Esophagus squamous epithelium (tissue), 5 donors: ENCODE measurements around the gene MYBPC3. TPM values are rescaled to one million over a fixed set of nuclear protein-coding genes. Genes with fewer than 3 reads are reported as not detected.

Experiments
- DNase-seq: peaks from one replicate; lab custom pipeline; 2025; lab: John Stamatoyannopoulos, UW
- H3K27ac ChIP-seq, 4 donors: fragments of 200-600 bp; sonication (generic); one replicate each; pipeline ENCODE4 v1.5.1; 2016 to 2019; ENCODE audit warnings: mild to moderate bottlenecking in 1 of 4
- H3K27me3 ChIP-seq, 4 donors: fragments of 200-600 bp; sonication (generic); 1 replicate in 3 of 4; 2 replicates in 1 of 4; pipeline versions ENCODE4 v1.5.1 to v1.6.0; 2017 to 2021; ENCODE audit warnings: antibody characterized with exemption in 1 of 4
- H3K36me3 ChIP-seq, 3 donors: fragments of 200-600 bp; sonication (generic); one replicate each; pipeline ENCODE4 v1.5.1; 2016 to 2019
- H3K4me1 ChIP-seq, 3 donors: fragments of 200-600 bp; sonication (generic); one replicate each; pipeline ENCODE4 v1.5.1; 2017 to 2019
- H3K4me3 ChIP-seq, 4 donors: fragments of 200-600 bp; sonication (generic); 1 replicate in 3 of 4; 2 replicates in 1 of 4; pipeline ENCODE4 v1.5.1; 2016 to 2019; ENCODE audit warnings: mild to moderate bottlenecking in 2 of 4, moderate library complexity in 1 of 4
- H3K9me3 ChIP-seq, 3 donors: fragments of 200-600 bp; sonication (generic); one replicate each; pipeline ENCODE4 v1.5.1; 2016 to 2019
- CTCF ChIP-seq, 6 experiments: fragments of 450-650 bp in 4 of 6; fragments of 200-600 bp in 2 of 6; sonication (generic) in 2 of 6; IDR thresholded peaks; one replicate each; pipeline ENCODE4 v1.5.1; 2016 to 2019; ENCODE audit warnings: antibody characterized with exemption in 6 of 6, mild to moderate bottlenecking in 4 of 6, moderate library complexity in 4 of 6
- POLR2A ChIP-seq, 4 donors: fragments of 450-650 bp; IDR thresholded peaks; one replicate each; pipeline ENCODE4 v1.6.1; 2017; ENCODE audit warnings: antibody characterized with exemption in 4 of 4, mild to moderate bottlenecking in 4 of 4, moderate library complexity in 3 of 4
- WGBS, 2 donors: methylation state at CpG; one replicate each; pipeline ENCODE4 v1.1.5; 2018; 5-methylcytosine and 5-hydroxymethylcytosine counted together
- intact Hi-C: fragments of 100-400 bp; cut with DNase I; formaldehyde crosslinking; loops from one replicate; pipeline ENCODE4 v1.15.0; 2022
- total RNA-seq, 4 donors: library from RNA; depleted of rRNA; stranded (reverse); fragments of >200 nt; gene quantifications; one replicate each; pipeline ENCODE4 v1.1.0, GENCODE V29; 2016
- donor health status: DM: yes; HTN: yes; CAD: no.

MYBPC3 gene
- total RNA-seq, 4 donors from 2014 or later, result 0.08 TPM; not detected in 3

- H3K27me3 ChIP-seq, result no peaks in the 10 kb centered on the region
- no peak for TF ChIP-seq CTCF (IDR thresholded peaks at IDR 0.05)
- no peak for TF ChIP-seq POLR2A (IDR thresholded peaks at IDR 0.05)
- no peak for DNase-seq
- intact Hi-C loops, result loop anchor here (10.0 kb wide), 1 partner anchor 79 kb away; no protein-coding TSS in a partner anchor
- H3K36me3 ChIP-seq, result no peaks in the 10 kb centered on the region
- 85 to 87% methylated on average over 8 of the region's 13 CpGs for WGBS, 2 donors
- no peaks in the 10 kb centered on the region for H3K9me3 ChIP-seq
- peak overlapping the region in 2 of 4 donors; percentile 40 to 55 for H3K4me3 ChIP-seq
- H3K4me1 ChIP-seq, result peaks cover 5 to 22% (median 8%) of the 10 kb centered on the region in 3 donors
- H3K27ac ChIP-seq, result no peak overlapping the region
Measured at GRCh38 chr11:47375546-47376085, 23.1 kb upstream of the MYBPC3 start.

GRCh38 chr11:47375020-47375419 is 22.5 kb upstream of the MYBPC3 start:
- no peak overlapping the region for H3K27ac ChIP-seq
- no peaks in the 10 kb centered on the region for H3K36me3 ChIP-seq
- H3K9me3 ChIP-seq, result no peaks in the 10 kb centered on the region
- H3K27me3 ChIP-seq, result no peaks in the 10 kb centered on the region
- intact Hi-C loops, result loop anchor here (10.0 kb wide), 1 partner anchor 80 kb away; no protein-coding TSS in a partner anchor
- TF ChIP-seq POLR2A (IDR thresholded peaks at IDR 0.05), result no peak
- no peak for TF ChIP-seq CTCF (IDR thresholded peaks at IDR 0.05)
- peak overlapping the region in 2 of 4 donors; percentile 2 to 55 for H3K4me3 ChIP-seq
- peaks cover 5 to 22% (median 8%) of the 10 kb centered on the region in 3 donors for H3K4me1 ChIP-seq
- no peak for DNase-seq
- 83 to 85% methylated on average over 6 of the region's 8 CpGs for WGBS, 2 donors

GRCh38 chr11:47374720-47375019 is 22.2 kb upstream of the MYBPC3 start:
- TF ChIP-seq CTCF (IDR thresholded peaks at IDR 0.05) (no peak), POLR2A (IDR thresholded peaks at IDR 0.05) (no peak)
- intact Hi-C loops, result loop anchor here (5.0 to 10.0 kb wide), 2 partner anchors 33 to 80 kb away; partner anchors contain the start of gene SLC39A13
- no peaks in the 10 kb centered on the region for H3K27me3 ChIP-seq
- H3K27ac ChIP-seq, result no peak overlapping the region
- WGBS, 2 donors, result 80% methylated on average over 1 to 2 of the region's 5 CpGs
- H3K4me3 ChIP-seq, result peak overlapping the region in 1 of 4 donors; percentile 55
- H3K4me1 ChIP-seq, result peaks cover 5 to 22% (median 8%) of the 10 kb centered on the region in 3 donors
- H3K36me3 ChIP-seq, result no peaks in the 10 kb centered on the region
- no peaks in the 10 kb centered on the region for H3K9me3 ChIP-seq
- no peak for DNase-seq

DNA sequence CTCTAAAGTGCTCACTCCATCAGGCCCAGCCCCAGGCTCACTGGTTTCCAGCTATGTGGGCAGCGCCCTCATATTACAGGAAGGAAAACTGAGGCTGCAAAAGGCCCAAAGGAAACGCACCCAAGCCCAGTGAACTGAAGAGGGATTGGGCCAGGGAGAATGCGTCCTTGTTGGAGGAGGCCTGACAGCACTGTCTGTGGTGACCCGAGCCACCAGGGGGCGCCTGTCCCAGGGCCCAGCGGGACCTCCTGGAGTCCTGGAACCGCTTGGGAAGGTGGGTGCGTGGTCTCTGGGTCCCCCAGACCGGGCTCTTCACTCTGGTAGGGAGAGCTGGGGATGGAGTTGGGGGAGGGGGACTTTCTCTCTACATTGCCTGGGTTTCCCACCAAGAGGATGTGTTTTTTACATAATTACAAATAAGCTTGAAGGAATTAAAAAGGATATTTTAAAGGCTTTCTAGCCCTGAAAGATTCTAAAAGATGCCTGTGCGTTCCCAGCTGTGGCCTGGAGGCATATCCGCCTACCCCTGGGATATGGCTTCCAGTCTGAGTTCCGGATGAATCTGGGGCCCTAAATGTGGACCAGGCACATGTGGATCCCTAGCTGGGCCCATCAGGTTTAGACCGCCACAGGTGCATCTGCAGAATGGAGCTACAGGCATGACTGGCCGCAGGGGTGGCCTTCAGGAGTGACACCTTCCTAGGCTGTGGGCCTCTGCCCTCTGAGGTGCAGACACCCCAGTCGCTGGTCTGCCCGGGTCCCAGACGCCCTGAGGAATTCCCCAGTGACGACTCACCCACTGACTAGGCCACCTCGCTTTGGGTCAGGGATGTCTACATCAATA is 21.6 kb upstream of the MYBPC3 start:
- no peak for DNase-seq
- Histone ChIP-seq H3K27ac (peak overlapping the region in 3 of 4 donors; percentile 2 to 21 (median 7)), H3K4me3 (no peak overlapping the region), H3K9me3 (no peaks in the 10 kb centered on the region), H3K36me3 (no peaks in the 10 kb centered on the region), H3K27me3 (no peaks in the 10 kb centered on the region), H3K4me1 (peaks cover 5 to 22% (median 8%) of the 10 kb centered on the region in 3 donors)
- WGBS, 2 donors, result 2 to 9% methylated on average over 7 to 8 of the region's 19 CpGs
- TF ChIP-seq POLR2A (IDR thresholded peaks at IDR 0.05) (no peak), CTCF (IDR thresholded peaks at IDR 0.05) (peak; percentile 90 to 98 (median 94))
- intact Hi-C loops, result loop anchor here (5.0 to 10.0 kb wide), 2 partner anchors 33 to 81 kb away; partner anchors contain the start of gene SLC39A13

DNA sequence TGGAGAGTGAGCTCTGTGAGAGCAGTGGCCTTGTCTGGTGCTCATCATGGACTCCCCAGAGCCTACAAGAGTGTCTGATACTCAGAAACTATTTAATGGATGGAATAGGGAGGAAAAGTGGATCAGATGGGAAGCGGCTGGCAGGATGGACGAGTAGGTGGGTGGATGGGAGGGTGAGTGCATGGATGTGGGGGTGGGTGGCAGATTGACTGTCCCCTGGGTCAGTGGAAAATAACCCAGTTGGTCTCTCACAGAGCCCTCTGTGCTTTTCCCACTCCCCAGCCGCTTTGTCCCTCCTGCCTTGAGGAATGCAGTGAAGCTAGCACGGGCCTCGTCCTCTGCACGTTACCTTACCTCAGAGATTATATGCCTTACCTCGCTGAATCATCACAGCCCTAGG is 19.9 kb upstream of the MYBPC3 start:
- WGBS, 2 donors, result 60 to 64% methylated on average over 6 to 7 of the region's 7 CpGs
- intact Hi-C loops, result loop anchor here (5.0 to 10.0 kb wide), 2 partner anchors 35 to 82 kb away; partner anchors contain the start of gene SLC39A13

More for the DNA sequence above, 19.9 kb upstream of the MYBPC3 start:
- peaks cover 5 to 22% (median 8%) of the 10 kb centered on the region in 3 donors for H3K4me1 ChIP-seq
- no peak overlapping the region for H3K4me3 ChIP-seq
- no peak for DNase-seq
- no peak for TF ChIP-seq POLR2A (IDR thresholded peaks at IDR 0.05)
- no peaks in the 10 kb centered on the region for H3K36me3 ChIP-seq
- no peak overlapping the region for H3K27ac ChIP-seq
- H3K9me3 ChIP-seq, result no peaks in the 10 kb centered on the region
- no peaks in the 10 kb centered on the region for H3K27me3 ChIP-seq
